ENCODE data around the gene GLI2.

GLI2 gene

GRCh38 chr2:120735746-120736170 lies at the start of gene GLI2:
Gene GLI2 (plus strand): TSS chr2:120735868. CDS start chr2:120797321, 61,453 bp downstream.
- CTCF ChIA-PET, result interaction anchor here (0.6 to 2.2 kb wide), 19 partner anchors 9 to 344 kb away, joined by 3 to 11 read pairs (median 3); no protein-coding TSS in a partner anchor
- TF ChIP-seq, protein P1, sequence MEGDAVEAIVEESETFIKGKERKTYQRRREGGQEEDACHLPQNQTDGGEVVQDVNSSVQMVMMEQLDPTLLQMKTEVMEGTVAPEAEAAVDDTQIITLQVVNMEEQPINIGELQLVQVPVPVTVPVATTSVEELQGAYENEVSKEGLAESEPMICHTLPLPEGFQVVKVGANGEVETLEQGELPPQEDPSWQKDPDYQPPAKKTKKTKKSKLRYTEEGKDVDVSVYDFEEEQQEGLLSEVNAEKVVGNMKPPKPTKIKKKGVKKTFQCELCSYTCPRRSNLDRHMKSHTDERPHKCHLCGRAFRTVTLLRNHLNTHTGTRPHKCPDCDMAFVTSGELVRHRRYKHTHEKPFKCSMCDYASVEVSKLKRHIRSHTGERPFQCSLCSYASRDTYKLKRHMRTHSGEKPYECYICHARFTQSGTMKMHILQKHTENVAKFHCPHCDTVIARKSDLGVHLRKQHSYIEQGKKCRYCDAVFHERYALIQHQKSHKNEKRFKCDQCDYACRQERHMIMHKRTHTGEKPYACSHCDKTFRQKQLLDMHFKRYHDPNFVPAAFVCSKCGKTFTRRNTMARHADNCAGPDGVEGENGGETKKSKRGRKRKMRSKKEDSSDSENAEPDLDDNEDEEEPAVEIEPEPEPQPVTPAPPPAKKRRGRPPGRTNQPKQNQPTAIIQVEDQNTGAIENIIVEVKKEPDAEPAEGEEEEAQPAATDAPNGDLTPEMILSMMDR (IDR thresholded peaks at IDR 0.05; ENCODE audit: insufficient read depth, low read length, missing control alignments), result peak; percentile 84
- POLR2A ChIA-PET, result interaction anchor here (1.1 to 2.5 kb wide), 4 partner anchors 21 to 199 kb away, joined by 3 to 11 read pairs (median 6); no protein-coding TSS in a partner anchor
- H3K4me3 ChIP-seq (ENCODE audit: low read depth, low read length), result peak within 1 kb of the TSS; percentile 88
- DNase-seq (ENCODE audit: low read depth, low spot score), result no peak

DNA sequence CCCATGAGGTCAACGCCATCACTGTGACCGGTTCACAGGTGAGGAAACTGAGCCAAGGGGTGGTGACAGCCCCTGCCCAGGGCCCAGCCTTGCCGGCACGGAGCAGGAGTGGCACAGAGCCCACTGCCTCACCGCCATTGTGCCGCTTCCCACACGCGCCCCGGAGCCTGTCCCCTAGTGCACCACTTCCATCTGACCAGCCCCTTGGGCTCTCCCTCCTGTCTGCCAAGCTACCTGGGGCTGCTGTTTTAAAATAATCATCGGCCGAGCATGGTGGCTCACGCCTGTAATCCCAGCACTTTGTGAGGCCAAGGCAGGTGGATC lies 49.7 kb upstream of the GLI2 start:
- ChIA-PET CTCF (interaction anchor here (1.1 to 23.9 kb wide), 6 partner anchors 10 to 402 kb away, joined by 3 to 767 read pairs (median 272); partner anchors contain the start of gene INHBB), POLR2A (interaction anchor here (3.8 kb wide), 1 partner anchor 389 kb away, joined by 17 read pairs; no protein-coding TSS in a partner anchor)
- no peak overlapping the region for H3K4me3 ChIP-seq (ENCODE audit: low read depth, low read length)
- DNase-seq (ENCODE audit: low read depth, low spot score), result no peak
- TF ChIP-seq, protein P1 (IDR thresholded peaks at IDR 0.05; ENCODE audit: insufficient read depth, low read length, missing control alignments), result no peak

GRCh38 chr2:120686511-120687168 lies 49.0 kb upstream of the GLI2 start:
- DNase-seq (ENCODE audit: low read depth, low spot score), result no peak
- no peak overlapping the region for H3K4me3 ChIP-seq (ENCODE audit: low read depth, low read length)
- TF ChIP-seq, protein P1 (IDR thresholded peaks at IDR 0.05; ENCODE audit: insufficient read depth, low read length, missing control alignments), result no peak
- CTCF ChIA-PET, result interaction anchor here (1.1 to 23.9 kb wide), 8 partner anchors 10 to 403 kb away, joined by 3 to 767 read pairs (median 116); partner anchors contain the start of gene INHBB
- POLR2A ChIA-PET, result no interaction called here

DNA sequence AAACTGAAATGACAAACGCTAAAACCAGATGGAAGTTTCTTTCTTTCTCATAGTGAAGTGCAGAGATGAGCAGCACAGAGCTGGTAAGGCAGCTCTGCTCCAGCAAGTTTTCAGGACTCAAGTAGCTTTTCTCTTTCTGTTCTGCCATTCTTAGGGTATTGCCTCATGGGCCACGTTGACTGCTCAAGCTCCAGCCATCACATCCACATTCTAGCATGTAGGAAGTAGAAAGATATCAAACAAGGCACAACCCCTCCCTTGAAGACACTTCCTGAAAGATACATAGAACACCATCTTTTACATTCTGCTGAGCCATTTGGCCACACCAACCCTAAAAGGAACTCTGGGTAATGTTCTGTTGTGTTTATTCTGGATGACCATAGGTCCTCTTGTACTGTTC lies 48.5 kb upstream of the GLI2 start:
- no peak overlapping the region for H3K4me3 ChIP-seq (ENCODE audit: low read depth, low read length)
- TF ChIP-seq, protein P1 (IDR thresholded peaks at IDR 0.05; ENCODE audit: insufficient read depth, low read length, missing control alignments), result no peak
- ChIA-PET CTCF (interaction anchor here (1.7 to 23.9 kb wide), 6 partner anchors 9 to 394 kb away, joined by 5 to 767 read pairs (median 186); partner anchors contain the start of gene INHBB), POLR2A (no interaction called here)
- DNase-seq (ENCODE audit: low read depth, low spot score), result no peak

GRCh38 chr2:120690521-120690920 lies 45.1 kb upstream of the GLI2 start:
- CTCF ChIA-PET, result interaction anchor here (1.0 to 23.9 kb wide), 5 partner anchors 10 to 581 kb away, joined by 3 to 767 read pairs (median 9); no protein-coding TSS in a partner anchor
- DNase-seq (ENCODE audit: low read depth, low spot score), result no peak
- TF ChIP-seq, protein P1 (IDR thresholded peaks at IDR 0.05; ENCODE audit: insufficient read depth, low read length, missing control alignments), result no peak
- no peak overlapping the region for H3K4me3 ChIP-seq (ENCODE audit: low read depth, low read length)
- POLR2A ChIA-PET, result no interaction called here

DNA sequence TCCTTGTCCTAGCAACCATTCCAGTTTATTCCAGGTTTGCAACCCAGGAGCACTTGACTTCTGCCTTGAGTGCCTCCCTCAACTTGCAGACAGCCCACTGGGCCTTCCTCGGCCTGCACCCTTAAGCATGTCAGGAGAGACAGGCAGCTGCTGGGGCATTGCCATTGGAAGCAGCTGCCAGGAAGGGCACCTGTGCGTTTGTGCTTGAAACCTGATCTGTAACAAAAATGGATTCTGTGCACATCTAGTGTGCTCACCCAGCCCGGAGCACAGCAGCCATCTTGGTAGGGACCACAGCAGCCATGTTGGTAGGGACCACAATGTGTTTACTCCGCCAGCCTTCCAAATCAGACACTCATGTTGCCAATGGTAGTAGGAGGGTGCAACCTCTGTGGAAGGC lies 44.3 kb upstream of the GLI2 start:
- TF ChIP-seq, protein P1 (IDR thresholded peaks at IDR 0.05; ENCODE audit: insufficient read depth, low read length, missing control alignments), result no peak
- POLR2A ChIA-PET, result no interaction called here
- CTCF ChIA-PET, result interaction anchor here (0.8 to 23.9 kb wide), 6 partner anchors 10 to 407 kb away, joined by 3 to 767 read pairs (median 3); no protein-coding TSS in a partner anchor

More for the DNA sequence above, 44.3 kb upstream of the GLI2 start:
- H3K4me3 ChIP-seq (ENCODE audit: low read depth, low read length), result no peak overlapping the region
- no peak for DNase-seq (ENCODE audit: low read depth, low spot score)
